NB4 (cell line): ENCODE measurements around the gene TPD52L1.

Experiments
- DNase-seq: peaks from one replicate; pipeline ENCODE4 v3.0.0; 2010; ENCODE audit warnings: low read depth
- H3K4me3 ChIP-seq: one replicate; pipeline ENCODE4 v1.5.1; 2011; ENCODE audit warnings: mild to moderate bottlenecking, low read depth, low read length, moderate library complexity
- MAX ChIP-seq: IDR thresholded peaks from 2 replicates; pipeline ENCODE4 v1.6.1; 2011; ENCODE audit warnings: low read depth, low read length
- MYC ChIP-seq: IDR thresholded peaks from 2 replicates; pipeline ENCODE4 v1.6.1; 2011; ENCODE audit warnings: low read depth, low read length
- POLR2A ChIP-seq: IDR thresholded peaks from 2 replicates; pipeline ENCODE4 v1.6.1; 2011; ENCODE audit warnings: mild to moderate bottlenecking; ENCODE audit not compliant: insufficient read length; ENCODE audit errors: extremely low read depth
- TF ChIP-seq, protein P1 (sequence below): IDR thresholded peaks from one replicate; pipeline ENCODE4 v1.5.1; 2012; ENCODE audit warnings: low read depth, low read length

Gene TPD52L1

GRCh38 chr6:125112934-125113333 lies 40.6 kb upstream of the TPD52L1 start:
- TF ChIP-seq POLR2A (no peak), MAX (no peak), MYC (no peak)
- TF ChIP-seq, protein P1, sequence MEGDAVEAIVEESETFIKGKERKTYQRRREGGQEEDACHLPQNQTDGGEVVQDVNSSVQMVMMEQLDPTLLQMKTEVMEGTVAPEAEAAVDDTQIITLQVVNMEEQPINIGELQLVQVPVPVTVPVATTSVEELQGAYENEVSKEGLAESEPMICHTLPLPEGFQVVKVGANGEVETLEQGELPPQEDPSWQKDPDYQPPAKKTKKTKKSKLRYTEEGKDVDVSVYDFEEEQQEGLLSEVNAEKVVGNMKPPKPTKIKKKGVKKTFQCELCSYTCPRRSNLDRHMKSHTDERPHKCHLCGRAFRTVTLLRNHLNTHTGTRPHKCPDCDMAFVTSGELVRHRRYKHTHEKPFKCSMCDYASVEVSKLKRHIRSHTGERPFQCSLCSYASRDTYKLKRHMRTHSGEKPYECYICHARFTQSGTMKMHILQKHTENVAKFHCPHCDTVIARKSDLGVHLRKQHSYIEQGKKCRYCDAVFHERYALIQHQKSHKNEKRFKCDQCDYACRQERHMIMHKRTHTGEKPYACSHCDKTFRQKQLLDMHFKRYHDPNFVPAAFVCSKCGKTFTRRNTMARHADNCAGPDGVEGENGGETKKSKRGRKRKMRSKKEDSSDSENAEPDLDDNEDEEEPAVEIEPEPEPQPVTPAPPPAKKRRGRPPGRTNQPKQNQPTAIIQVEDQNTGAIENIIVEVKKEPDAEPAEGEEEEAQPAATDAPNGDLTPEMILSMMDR = no peak
- no peak for DNase-seq
- no peak overlapping the region for H3K4me3 ChIP-seq

- DNase-seq = peak; percentile 49
- TF ChIP-seq, protein P1 = peak; percentile 71
- no peak for TF ChIP-seq MAX
- H3K4me3 ChIP-seq = no peak overlapping the region
Observed at GRCh38 chr6:125114248-125114858, 39.2 kb upstream of the TPD52L1 start.

- TF ChIP-seq, protein P1 = no peak
- TF ChIP-seq MYC (no peak), POLR2A (no peak), MAX (no peak)
- DNase-seq = no peak
- no peak overlapping the region for H3K4me3 ChIP-seq
Observed at GRCh38 chr6:125116170-125116569, 37.4 kb upstream of the TPD52L1 start.

DNA sequence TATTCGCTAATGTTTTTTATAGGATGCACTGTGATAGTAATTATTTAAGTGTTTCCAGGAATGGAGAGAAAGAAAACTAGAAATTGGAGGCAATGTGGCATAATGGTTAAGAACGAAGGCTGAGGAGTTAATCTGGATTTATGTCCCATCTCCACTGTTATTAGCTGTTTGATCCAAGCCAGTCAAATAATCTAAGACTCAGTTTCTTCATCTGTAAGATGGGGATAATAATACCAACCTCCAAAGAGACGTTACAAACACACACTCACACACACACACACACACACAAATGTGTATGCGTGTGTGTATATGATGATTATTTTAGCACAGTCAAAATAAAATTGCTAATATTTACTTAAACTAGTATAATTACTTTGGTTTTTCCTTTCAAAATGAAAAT lies 36.9 kb upstream of the TPD52L1 start:
- H3K4me3 ChIP-seq = no peak overlapping the region
- DNase-seq = no peak
- no peak for TF ChIP-seq MYC
- no peak for TF ChIP-seq POLR2A
- TF ChIP-seq, protein P1 = no peak

DNA sequence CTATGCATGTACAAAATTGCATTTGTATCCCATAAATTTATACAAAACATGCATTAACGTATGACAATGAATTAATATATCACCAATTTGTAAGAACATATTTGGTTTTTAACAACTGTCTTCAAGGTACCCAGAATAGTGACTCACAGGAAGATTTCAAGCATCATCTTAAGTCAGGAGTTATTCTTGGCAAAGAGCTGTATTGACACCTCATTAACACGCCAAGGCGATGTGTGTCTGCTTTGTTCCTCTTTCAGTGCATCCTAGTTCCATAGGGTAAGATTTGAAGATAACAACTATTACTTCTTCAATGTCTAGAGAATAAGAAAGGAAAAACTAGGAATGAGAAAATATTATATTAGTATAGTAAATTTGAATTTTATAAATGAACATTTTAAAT lies 35.8 kb upstream of the TPD52L1 start:
- no peak for DNase-seq
- no peak overlapping the region for H3K4me3 ChIP-seq
- TF ChIP-seq POLR2A (no peak), MYC (no peak), MAX (no peak)
- TF ChIP-seq, protein P1 = no peak

DNA sequence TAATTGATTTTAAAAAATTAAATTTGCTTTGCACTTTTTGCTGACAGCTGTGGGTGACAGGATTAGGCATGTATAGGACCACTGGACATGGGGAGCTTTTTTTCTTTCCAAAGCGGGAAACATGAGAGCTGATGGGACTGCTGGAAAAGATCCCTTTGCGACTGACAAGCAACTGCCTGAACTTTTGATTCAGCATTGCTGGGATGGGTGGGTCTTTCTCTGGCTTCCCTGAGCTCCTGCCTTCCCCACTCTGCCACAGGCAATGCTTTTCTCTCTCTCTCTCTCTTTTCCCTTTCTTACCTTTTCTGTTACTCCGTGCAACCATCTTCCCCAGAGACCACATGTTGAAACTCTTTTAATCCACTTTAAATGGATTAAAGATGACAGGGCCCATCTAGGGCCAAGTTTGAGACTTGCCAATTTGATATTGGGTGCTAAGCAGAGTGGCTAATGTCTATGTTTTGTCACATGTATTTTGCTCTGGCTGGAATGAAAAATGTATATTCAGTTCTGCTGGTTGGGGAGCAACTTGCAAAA lies 33.5 kb upstream of the TPD52L1 start:
- DNase-seq = no peak
- TF ChIP-seq, protein P1 = no peak
- TF ChIP-seq MAX (no peak), MYC (no peak), POLR2A (no peak)
- no peak overlapping the region for H3K4me3 ChIP-seq
